ENCODE data around the gene ANKS1A. TPM values are rescaled to one million over a fixed set of nuclear protein-coding genes. Genes with fewer than 3 reads are reported as not detected.

The ANKS1A gene
- total RNA-seq, 4 donors from 2014 or later, result 12.1 to 31.8 (median 24.1) TPM

GRCh38 chr6:34970957-34971356 is 81.9 kb downstream of the ANKS1A start:
- no peak overlapping the region for H3K27ac ChIP-seq
- H3K4me1 ChIP-seq, result no peaks in the 10 kb centered on the region
- H3K4me3 ChIP-seq, result no peak overlapping the region
- no peak for DNase-seq
- H3K27me3 ChIP-seq, result no peaks in the 10 kb centered on the region
- intact Hi-C loops (cut with DNase I; ENCODE audit: low total_unique reads), result no loop called here
- H3K36me3 ChIP-seq, result no peaks in the 10 kb centered on the region
- no peaks in the 10 kb centered on the region for H3K9me3 ChIP-seq
- TF ChIP-seq POLR2A (IDR thresholded peaks at IDR 0.05) (no peak), CTCF (IDR thresholded peaks at IDR 0.05) (no peak)

- Histone ChIP-seq H3K27ac (no peak overlapping the region), H3K36me3 (no peaks in the 10 kb centered on the region), H3K4me3 (no peak overlapping the region), H3K9me3 (no peaks in the 10 kb centered on the region), H3K27me3 (no peaks in the 10 kb centered on the region), H3K4me1 (no peaks in the 10 kb centered on the region)
- intact Hi-C loops (cut with DNase I; ENCODE audit: low total_unique reads), result no loop called here
- no peak for TF ChIP-seq CTCF (IDR thresholded peaks at IDR 0.05)
- TF ChIP-seq POLR2A (IDR thresholded peaks at IDR 0.05), result no peak
- DNase-seq, result no peak
Observed at GRCh38 chr6:34973547-34974248, 84.6 kb downstream of the ANKS1A start.

- no peaks in the 10 kb centered on the region for H3K9me3 ChIP-seq
- H3K27ac ChIP-seq, result no peak overlapping the region
- H3K4me3 ChIP-seq, result no peak overlapping the region
- H3K36me3 ChIP-seq, result no peaks in the 10 kb centered on the region
- no peaks in the 10 kb centered on the region for H3K4me1 ChIP-seq
- intact Hi-C loops (cut with DNase I; ENCODE audit: low total_unique reads), result no loop called here
- DNase-seq, result no peak
- H3K27me3 ChIP-seq, result no peaks in the 10 kb centered on the region
- TF ChIP-seq POLR2A (IDR thresholded peaks at IDR 0.05) (no peak), CTCF (IDR thresholded peaks at IDR 0.05) (no peak)
Observed at GRCh38 chr6:34974249-34974642, 85.2 kb downstream of the ANKS1A start.

- H3K27ac ChIP-seq, result no peak overlapping the region
- no peaks in the 10 kb centered on the region for H3K4me1 ChIP-seq
- no peak overlapping the region for H3K4me3 ChIP-seq
- TF ChIP-seq POLR2A (IDR thresholded peaks at IDR 0.05) (no peak), CTCF (IDR thresholded peaks at IDR 0.05) (no peak)
- H3K9me3 ChIP-seq, result no peaks in the 10 kb centered on the region
- H3K27me3 ChIP-seq, result no peaks in the 10 kb centered on the region
- no peaks in the 10 kb centered on the region for H3K36me3 ChIP-seq
- no peak for DNase-seq
- intact Hi-C loops (cut with DNase I; ENCODE audit: low total_unique reads), result no loop called here
Observed at GRCh38 chr6:34976239-34976638, 87.2 kb downstream of the ANKS1A start.

GRCh38 chr6:34979218-34979617 is 90.2 kb downstream of the ANKS1A start:
- H3K27me3 ChIP-seq, result no peaks in the 10 kb centered on the region
- H3K36me3 ChIP-seq, result no peaks in the 10 kb centered on the region
- TF ChIP-seq POLR2A (IDR thresholded peaks at IDR 0.05), result no peak
- no peak for TF ChIP-seq CTCF (IDR thresholded peaks at IDR 0.05)
- intact Hi-C loops (cut with DNase I; ENCODE audit: low total_unique reads), result no loop called here
- no peak overlapping the region for H3K4me3 ChIP-seq
- H3K27ac ChIP-seq, result peak overlapping the region in 1 of 2 donors; percentile 2
- no peak for DNase-seq
- no peaks in the 10 kb centered on the region for H3K4me1 ChIP-seq
- H3K9me3 ChIP-seq, result no peaks in the 10 kb centered on the region
